Measurements from ENCODE around the gene NDUFB2.
"Not testable (repeated sequence)": the region's sequence is repeated elsewhere in the genome, so short reads cannot be mapped to it uniquely, and the experiment has no call there.

NDUFB2 gene

GRCh38 chr7:140743255-140743654, 46.7 kb downstream of the NDUFB2 start:
- DNase-seq (ENCODE audit: low read depth), result not testable (repeated sequence)

- no peak for DNase-seq (ENCODE audit: low read depth)
Observed at GRCh38 chr7:140744005-140744404, 47.5 kb downstream of the NDUFB2 start.

GRCh38 chr7:140745266-140746058, 49.0 kb downstream of the NDUFB2 start:
- no peak for DNase-seq (ENCODE audit: low read depth)

- no peak for DNase-seq (ENCODE audit: low read depth)
Observed at GRCh38 chr7:140746751-140747150, 50.2 kb downstream of the NDUFB2 start.

- DNase-seq (ENCODE audit: low read depth), result no peak
Observed at GRCh38 chr7:140752533-140752932, 56.0 kb downstream of the NDUFB2 start.

GRCh38 chr7:140754506-140754905, 58.0 kb downstream of the NDUFB2 start:
- DNase-seq (ENCODE audit: low read depth), result no peak

Measured in activated T-helper 9 cell treated with anti-CD3 and anti-CD28 coated beads, Interleukin-2, amount 50 U/mL, for 16 hours (primary cell).